GM12878 (cell line): ENCODE measurements around the gene POLD1. TPM values are rescaled to one million over a fixed set of nuclear protein-coding genes. Genes with fewer than 3 reads are reported as not detected.

Experiments
- CBFB ChIP-seq: IDR thresholded peaks from 2 replicates; pipeline ENCODE4 v1.6.1; 2016; ENCODE audit warnings: antibody characterized with exemption, low read depth
- EGR1 ChIP-seq, 2 experiments: IDR thresholded peaks; 1 replicate in 1 of 2; 2 replicates in 1 of 2; pipeline ENCODE4 v1.6.1; 2011 to 2012; ENCODE audit warnings: low read depth in 2 of 2, low read length in 2 of 2, borderline replicate concordance in 1 of 2, mild to moderate bottlenecking in 1 of 2, moderate library complexity in 1 of 2
- GATAD2B ChIP-seq: fragments of 450-650 bp; conservative IDR thresholded peaks from 2 replicates; pipeline ENCODE4 v1.6.1; 2017; ENCODE audit warnings: low read depth, mild to moderate bottlenecking, moderate library complexity
- HDGF ChIP-seq: fragments of 450-650 bp; IDR thresholded peaks from 2 replicates; pipeline ENCODE4 v1.6.1; 2016; ENCODE audit warnings: antibody characterized with exemption
- IKZF2 ChIP-seq, 2 experiments: fragments of 450-650 bp; IDR thresholded peaks; 2 replicates each; pipeline ENCODE4 v1.6.1; 2017; ENCODE audit warnings: mild to moderate bottlenecking in 2 of 2, moderate library complexity in 2 of 2
- LARP7 ChIP-seq: fragments of 450-650 bp; IDR thresholded peaks from 2 replicates; pipeline ENCODE4 v1.6.1; 2017; ENCODE audit warnings: mild to moderate bottlenecking
- MEF2A ChIP-seq: IDR thresholded peaks from 2 replicates; pipeline ENCODE4 v1.6.1; 2011; ENCODE audit warnings: low read depth, mild to moderate bottlenecking, low read length, moderate library complexity; ENCODE audit not compliant: insufficient read depth
- MEF2B ChIP-seq: fragments of 450-650 bp; IDR thresholded peaks from 2 replicates; pipeline ENCODE4 v1.6.1; 2018; ENCODE audit warnings: mild to moderate bottlenecking, moderate library complexity; ENCODE audit not compliant: partially characterized antibody, poor library complexity, severe bottlenecking
- MLLT1 ChIP-seq: fragments of 450-650 bp; IDR thresholded peaks from 2 replicates; pipeline ENCODE4 v1.6.1; 2016; ENCODE audit warnings: mild to moderate bottlenecking
- MYB ChIP-seq: fragments of 150-350 bp; IDR thresholded peaks from 2 replicates; pipeline ENCODE4 v1.6.1; 2014; ENCODE audit warnings: mild to moderate bottlenecking, low read depth, low read length, borderline replicate concordance
- MYC ChIP-seq: IDR thresholded peaks from 2 replicates; pipeline ENCODE4 v1.6.1; 2011; ENCODE audit warnings: mild to moderate bottlenecking, low read length, moderate library complexity, inconsistent platforms; ENCODE audit not compliant: insufficient read depth, insufficient replicate concordance, insufficient read length, severe bottlenecking
- POLR2AphosphoS5 ChIP-seq: IDR thresholded peaks from 2 replicates; pipeline ENCODE4 v1.6.1; 2011; ENCODE audit warnings: mild to moderate bottlenecking, low read length, inconsistent platforms
- PRDM15 ChIP-seq: fragments of 450-650 bp; formaldehyde crosslinking; IDR thresholded peaks from 2 replicates; pipeline ENCODE4 v1.4.0; 2020; ENCODE audit warnings: mild to moderate bottlenecking, moderate library complexity
- RB1 ChIP-seq: fragments of 450-650 bp; formaldehyde crosslinking; IDR thresholded peaks from 2 replicates; pipeline ENCODE4 v1.6.1; 2017; ENCODE audit warnings: mild to moderate bottlenecking, borderline replicate concordance
- SIX5 ChIP-seq: IDR thresholded peaks from 2 replicates; pipeline ENCODE4 v1.6.1; 2011; ENCODE audit warnings: mild to moderate bottlenecking, low read depth, low read length, moderate library complexity; ENCODE audit not compliant: severe bottlenecking
- SMAD1 ChIP-seq: fragments of 450-650 bp; IDR thresholded peaks from 2 replicates; pipeline ENCODE4 v1.6.1; 2018; ENCODE audit warnings: mild to moderate bottlenecking, low read depth; ENCODE audit not compliant: partially characterized antibody
- TAF1 ChIP-seq: IDR thresholded peaks from 2 replicates; pipeline ENCODE4 v1.6.1; 2011; ENCODE audit warnings: mild to moderate bottlenecking, low read depth, low read length, borderline replicate concordance
- TBL1XR1 ChIP-seq: IDR thresholded peaks from 2 replicates; pipeline ENCODE4 v1.6.1; 2012; ENCODE audit warnings: low read depth, low read length, improper control_type of control experiment
- YY1 ChIP-seq: IDR thresholded peaks from 2 replicates; pipeline ENCODE4 v1.6.1; 2011; ENCODE audit warnings: low read depth, mild to moderate bottlenecking, low read length
- ZBTB33 ChIP-seq: fragments of 450-650 bp; IDR thresholded peaks from 2 replicates; pipeline ENCODE4 v1.6.1; 2017; ENCODE audit warnings: mild to moderate bottlenecking
- ZNF24 ChIP-seq: fragments of 450-650 bp; IDR thresholded peaks from 2 replicates; pipeline ENCODE4 v1.6.1; 2017; ENCODE audit warnings: antibody characterized with exemption, mild to moderate bottlenecking
- polyA plus RNA-seq, 11 experiments: library from polyadenylated mRNA; depleted of rRNA in 4 of 11; unstranded in 6 of 11; stranded (reverse) in 5 of 11; fragments of >200 nt; fragmentation: Nextera tagmentation in 4 of 11; fragmentation: Illumina TruSeq in 1 of 11; extraction: Ambion mirVana in 4 of 11; extraction: Trizol in 1 of 11; gene quantifications; 1 replicate in 1 of 11; 2 replicates in 10 of 11; pipeline versions ENCODE4 v1.2.1 to v1.2.3, GENCODE V29; 2011 to 2016; ENCODE audit warnings: inconsistent platforms in 2 of 11, missing spikeins in 2 of 11, low read depth in 1 of 11
- total RNA-seq, 4 experiments: library from RNA; depleted of rRNA in 3 of 4; stranded (reverse); fragments of >200 nt in 3 of 4; fragmentation: Illumina TruSeq in 1 of 4; extraction: Trizol in 1 of 4; gene quantifications; 2 replicates each; pipeline versions ENCODE4 v1.2.1 to v1.2.3, GENCODE V29; 2013 to 2021

Gene POLD1
- total and polyA plus RNA-seq, 10 of the 15 experiments (the other 5 are each of a cell fraction or from before 2014, with no cell fraction given), result 0.76 to 165 (median 63.4) TPM

- TF ChIP-seq RB1 (peak; percentile 45; the same call in 1 of the 2 replicates), MYB (no peak), ZBTB33 (no peak), CBFB (peak; percentile 74; the same call in 1 of the 2 replicates), MYC (no peak), MEF2B (peak; percentile 61), ZNF24 (0 out of 2 replicates have a peak, but pooled peaks have one; percentile 13), MLLT1 (no peak), SIX5 (no peak), EGR1 (IDR thresholded peaks at IDR 0.05; ENCODE audit: borderline replicate concordance in 1 of 2, low read depth in 2 of 2, low read length in 2 of 2) (peak in 1 of 2 experiments; percentile 75; a peak in 1 of 3 replicates), MEF2A (peak; percentile 63; the same call in 1 of the 2 replicates), GATAD2B (peak; percentile 59; the same call in 1 of the 2 replicates), YY1 (0 out of 2 replicates have a peak, but pooled peaks have one; percentile 29), LARP7 (no peak), PRDM15 (CRISPR knock-in tag) (no peak), POLR2AphosphoS5 (peak; percentile 90), SMAD1 (peak; percentile 22), IKZF2 (IDR thresholded peaks at IDR 0.05) (peak; percentile 86), TAF1 (peak; percentile 37; the same call in 1 of the 2 replicates), TBL1XR1 (no peak; the same call in 1 of the 2 replicates), HDGF (0 out of 2 replicates have a peak, but pooled peaks have one; percentile 18)
Measured at GRCh38 chr19:50418176-50419021, 34.3 kb downstream of the POLD1 start, which contains the start of gene SPIB (continued).
